GM18519 (cell line): ENCODE data around the gene NUAK2.

Experiments
- ATAC-seq: cut with Tn5 transposase; IDR thresholded peaks from one replicate; pipeline ENCODE4 v1.9.1; 2021; ENCODE audit warnings: mild to moderate bottlenecking, moderate library complexity; ENCODE audit not compliant: unreplicated experiment, low FRiP score

The NUAK2 gene

GRCh38 chr1:205348554-205349487 is 27.3 kb upstream of the NUAK2 start:
- no peak for ATAC-seq

- ATAC-seq: no peak
Measured at GRCh38 chr1:205346956-205347574, 25.5 kb upstream of the NUAK2 start.

- no peak for ATAC-seq
Measured at GRCh38 chr1:205345761-205346160, 24.2 kb upstream of the NUAK2 start.

- no peak for ATAC-seq
Measured at GRCh38 chr1:205344066-205344928, 22.8 kb upstream of the NUAK2 start.

GRCh38 chr1:205343431-205344065 is 22.0 kb upstream of the NUAK2 start:
- no peak for ATAC-seq

- no peak for ATAC-seq
Measured at GRCh38 chr1:205342986-205343385, 21.4 kb upstream of the NUAK2 start.

- no peak for ATAC-seq
Measured at GRCh38 chr1:205340676-205341075, 19.1 kb upstream of the NUAK2 start.

- no peak for ATAC-seq
Measured at GRCh38 chr1:205339717-205340116, 18.2 kb upstream of the NUAK2 start.

- ATAC-seq: no peak
Measured at GRCh38 chr1:205339197-205339702, 17.7 kb upstream of the NUAK2 start.

GRCh38 chr1:205338011-205338410 is 16.5 kb upstream of the NUAK2 start:
- no peak for ATAC-seq

GRCh38 chr1:205337481-205337880 is 15.9 kb upstream of the NUAK2 start:
- ATAC-seq: no peak

GRCh38 chr1:205335692-205336091 is 14.1 kb upstream of the NUAK2 start:
- no peak for ATAC-seq

GRCh38 chr1:205332015-205332791 is 10.7 kb upstream of the NUAK2 start:
- no peak for ATAC-seq

- ATAC-seq: no peak
Measured at GRCh38 chr1:205330150-205330549, 8.6 kb upstream of the NUAK2 start.

GRCh38 chr1:205329719-205330118 is 8.2 kb upstream of the NUAK2 start:
- ATAC-seq: no peak

- no peak for ATAC-seq
Measured at GRCh38 chr1:205328476-205328875, 6.9 kb upstream of the NUAK2 start.

- no peak for ATAC-seq
Measured at GRCh38 chr1:205326812-205327466, 5.4 kb upstream of the NUAK2 start.

- ATAC-seq: no peak
Measured at GRCh38 chr1:205325334-205325884, 3.9 kb upstream of the NUAK2 start.

- no peak for ATAC-seq
Measured at GRCh38 chr1:205324781-205325180, 3.2 kb upstream of the NUAK2 start.
